HepG2 (cell line): Measurements from ENCODE around the gene NEUROD4.

Experiments used
- FOXM1 ChIP-seq: sonication (generic); formaldehyde crosslinking; IDR thresholded peaks from 2 replicates; pipeline ENCODE4 v1.5.0; 2020; ENCODE audit warnings: missing genetic modification reagents
- JUND ChIP-seq: sonication (generic); formaldehyde crosslinking; IDR thresholded peaks from 2 replicates; pipeline ENCODE4 v1.8.0; 2022; ENCODE audit warnings: mild to moderate bottlenecking, missing genetic modification reagents
- RBM22 ChIP-seq: fragments of 200-400 bp; formaldehyde crosslinking; optimal IDR thresholded peaks from 2 replicates; pipeline ENCODE3; 2017; ENCODE audit warnings: mild to moderate bottlenecking, low read length, moderate library complexity
- TCF7 ChIP-seq: sonication (generic); IDR thresholded peaks from 2 replicates; pipeline ENCODE4 v1.6.1; 2016; ENCODE audit warnings: antibody characterized with exemption, low read depth
- TF ChIP-seq, protein P1 (sequence below): sonication (generic); formaldehyde crosslinking; IDR thresholded peaks from 2 replicates; pipeline ENCODE4 v1.5.0; 2020; ENCODE audit warnings: mild to moderate bottlenecking, missing genetic modification reagents, moderate library complexity

DNA sequence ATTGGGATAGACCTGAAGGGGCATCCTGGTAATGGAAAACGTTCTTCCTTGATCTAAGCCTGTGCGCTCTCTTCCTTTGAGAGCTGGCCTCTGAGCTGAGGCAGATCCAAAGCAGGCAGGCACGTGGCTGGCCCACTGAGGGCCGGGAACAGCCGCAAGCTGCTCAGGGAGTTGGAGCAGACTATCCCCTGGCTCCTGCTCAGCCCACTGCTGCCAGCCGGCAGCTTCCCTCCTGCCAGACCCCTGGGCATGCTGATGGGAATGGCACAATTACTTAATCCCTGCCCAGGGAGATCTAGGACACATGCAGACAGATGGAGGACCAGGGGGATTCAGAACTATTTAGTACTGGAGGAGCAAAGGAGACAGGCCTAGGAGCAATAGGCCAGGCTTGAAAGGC is 14.4 kb downstream of the NEUROD4 start:
- TF ChIP-seq TCF7, result no peak
- TF ChIP-seq, protein P1, sequence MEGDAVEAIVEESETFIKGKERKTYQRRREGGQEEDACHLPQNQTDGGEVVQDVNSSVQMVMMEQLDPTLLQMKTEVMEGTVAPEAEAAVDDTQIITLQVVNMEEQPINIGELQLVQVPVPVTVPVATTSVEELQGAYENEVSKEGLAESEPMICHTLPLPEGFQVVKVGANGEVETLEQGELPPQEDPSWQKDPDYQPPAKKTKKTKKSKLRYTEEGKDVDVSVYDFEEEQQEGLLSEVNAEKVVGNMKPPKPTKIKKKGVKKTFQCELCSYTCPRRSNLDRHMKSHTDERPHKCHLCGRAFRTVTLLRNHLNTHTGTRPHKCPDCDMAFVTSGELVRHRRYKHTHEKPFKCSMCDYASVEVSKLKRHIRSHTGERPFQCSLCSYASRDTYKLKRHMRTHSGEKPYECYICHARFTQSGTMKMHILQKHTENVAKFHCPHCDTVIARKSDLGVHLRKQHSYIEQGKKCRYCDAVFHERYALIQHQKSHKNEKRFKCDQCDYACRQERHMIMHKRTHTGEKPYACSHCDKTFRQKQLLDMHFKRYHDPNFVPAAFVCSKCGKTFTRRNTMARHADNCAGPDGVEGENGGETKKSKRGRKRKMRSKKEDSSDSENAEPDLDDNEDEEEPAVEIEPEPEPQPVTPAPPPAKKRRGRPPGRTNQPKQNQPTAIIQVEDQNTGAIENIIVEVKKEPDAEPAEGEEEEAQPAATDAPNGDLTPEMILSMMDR, result no peak
- TF ChIP-seq FOXM1, result no peak
- no peak for TF ChIP-seq RBM22
- TF ChIP-seq JUND (CRISPR knock-in tag), result no peak
